Cardiac ventricle fibroblast (primary cell): Measurements from ENCODE around the gene CFAP43. TPM values are rescaled to one million over a fixed set of nuclear protein-coding genes. Genes with fewer than 3 reads are reported as not detected.

Source experiments
- total RNA-seq: library from RNA; depleted of rRNA; stranded (reverse); fragments of >200 nt; gene quantifications from 2 replicates; pipeline ENCODE4 v1.2.3, GENCODE V29; 2015

Gene CFAP43
- 0.06 and 0.15 TPM in 2 replicates for total RNA-seq

DNA sequence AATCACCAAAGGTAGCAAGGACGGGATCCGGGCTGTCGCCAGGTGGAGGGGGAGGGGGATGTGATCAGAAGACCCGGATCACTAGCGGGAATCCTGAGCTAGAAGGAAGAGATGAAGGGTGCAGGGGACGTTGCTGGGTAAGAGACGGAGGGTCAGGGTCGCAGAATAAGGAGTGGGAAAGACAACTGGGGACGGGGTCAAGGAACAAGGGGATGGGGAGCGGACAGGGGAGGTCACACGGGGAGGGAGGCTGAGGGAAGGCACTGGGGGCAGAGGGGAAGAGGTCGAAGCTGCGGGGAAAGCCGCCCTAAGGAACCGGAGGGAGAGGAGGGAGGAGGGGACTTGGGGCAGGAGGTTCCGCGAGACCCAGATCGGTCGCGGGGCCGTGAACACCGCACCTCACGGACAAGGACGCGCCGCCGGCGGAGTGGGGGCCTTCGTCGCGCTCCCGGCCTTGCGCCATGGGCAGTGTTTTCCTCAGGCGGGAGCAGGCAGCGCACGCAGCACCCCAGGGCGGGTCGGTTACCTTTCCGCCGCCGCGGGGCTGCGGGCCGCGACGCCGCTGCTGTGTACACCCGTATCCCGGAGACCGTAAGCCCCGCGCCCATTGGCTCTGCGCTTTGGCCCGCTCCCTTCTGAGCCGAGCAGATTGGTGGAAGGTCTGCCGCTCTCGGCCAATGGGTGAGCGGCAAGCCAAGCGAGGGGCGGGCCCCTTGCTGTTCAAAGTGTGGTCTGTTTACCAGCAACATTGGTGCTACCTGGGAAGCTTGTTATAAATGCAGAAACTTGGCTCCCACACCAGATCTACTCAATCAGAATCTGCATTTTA lies at the start of gene CFAP43:
TSS of gene CFAP43 (minus strand) at position 581 of the 829 bp plus-strand sequence. CDS start at position 463, 118 bp downstream.

DNA sequence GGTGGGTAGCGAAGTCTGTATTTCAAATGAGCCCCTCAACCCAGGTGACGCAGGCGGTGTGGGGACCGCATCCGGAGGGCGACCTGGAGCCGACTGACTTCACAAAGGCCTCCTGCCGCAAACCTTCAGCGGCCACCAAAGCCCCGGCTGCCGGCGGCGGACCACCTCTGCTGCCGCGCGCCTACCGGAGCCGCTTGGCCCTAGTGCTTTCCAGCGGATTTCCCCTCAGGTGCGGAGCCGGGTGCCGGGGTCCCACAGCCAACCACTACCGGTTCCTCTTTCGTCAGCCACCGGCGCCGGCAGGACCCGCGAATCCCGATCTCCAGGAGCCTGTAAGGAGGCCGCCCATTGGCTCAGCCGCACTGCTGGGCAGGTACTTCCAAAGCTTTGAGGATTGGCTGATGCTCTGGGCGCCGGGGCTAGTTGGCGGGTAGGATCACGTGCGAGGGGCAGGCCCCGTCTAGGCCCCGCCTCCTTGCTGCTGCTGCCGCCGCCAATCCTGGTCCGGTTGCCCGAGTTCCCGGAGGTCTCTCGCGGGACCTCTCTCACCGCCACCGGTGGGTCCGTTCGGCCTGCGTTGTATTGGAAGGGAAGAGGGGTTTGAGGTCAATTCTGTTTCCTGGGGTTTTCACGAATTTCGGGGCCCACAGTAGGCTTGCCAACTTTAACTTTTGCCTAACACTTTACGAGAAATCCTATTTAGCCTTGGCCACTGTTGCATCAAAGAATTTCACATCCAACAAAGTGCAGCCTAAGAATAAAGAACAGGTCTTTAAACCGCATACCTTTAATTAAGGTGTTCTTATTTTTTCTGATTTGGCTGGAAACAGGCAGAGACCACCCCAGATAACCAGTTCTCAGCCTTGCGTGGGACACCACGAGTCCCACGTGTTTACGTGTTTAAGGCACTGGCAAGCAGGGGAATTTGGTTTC lies 36.8 kb upstream of the CFAP43 start, which contains the start of gene GSTO2:
TSS of gene GSTO2 (plus strand) at position 472 of the 933 bp plus-strand sequence. CDS start 5,732 bp downstream, outside the sequence.

DNA sequence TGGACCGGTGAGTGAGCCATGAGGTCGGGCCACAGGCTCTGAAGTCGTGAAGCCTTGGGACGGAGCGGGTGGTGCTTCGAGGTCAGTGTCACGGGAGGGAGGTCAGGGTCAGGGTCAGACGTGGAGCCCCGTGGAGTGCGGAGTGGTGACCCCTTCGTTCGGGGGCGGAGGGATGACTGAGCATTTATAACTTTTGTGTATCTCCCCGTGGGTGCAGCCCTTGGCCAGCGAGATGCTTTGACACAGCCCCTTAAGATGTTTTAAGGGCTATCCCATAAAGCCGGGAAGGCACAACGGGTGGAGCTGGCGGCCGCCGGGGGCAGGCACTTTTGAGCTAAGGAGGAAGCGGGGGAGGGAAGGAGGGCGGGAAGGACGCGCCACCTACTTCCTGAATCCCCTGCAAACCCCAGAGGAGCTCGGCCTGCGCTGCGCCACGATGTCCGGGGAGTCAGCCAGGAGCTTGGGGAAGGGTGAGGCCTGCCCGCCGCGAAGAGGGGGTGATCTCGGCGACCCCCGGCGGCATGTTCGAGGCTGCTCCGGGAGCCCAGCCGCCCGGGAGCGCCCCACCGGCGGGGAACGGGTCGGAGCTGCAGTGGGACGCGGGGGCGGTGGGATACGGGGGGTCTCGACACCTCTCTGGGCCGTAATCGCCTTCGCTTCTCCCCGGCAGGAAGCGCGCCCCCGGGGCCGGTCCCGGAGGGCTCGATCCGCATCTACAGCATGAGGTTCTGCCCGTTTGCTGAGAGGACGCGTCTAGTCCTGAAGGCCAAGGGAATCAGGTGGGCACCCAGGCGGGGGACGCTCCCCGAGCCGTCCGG lies 22.5 kb upstream of the CFAP43 start, which contains the start of gene GSTO1:
TSS of gene GSTO1 (plus strand) at position 400 of the 818 bp plus-strand sequence. CDS start at position 437, 37 bp downstream.

GRCh38 chr10:104121485-104122224 lies 110.5 kb downstream of the CFAP43 start, which contains the start of gene SFR1:
Gene SFR1, plus strand, starts transcription at chr10:104122171. Its CDS starts 13 bp downstream, at chr10:104122184.

DNA sequence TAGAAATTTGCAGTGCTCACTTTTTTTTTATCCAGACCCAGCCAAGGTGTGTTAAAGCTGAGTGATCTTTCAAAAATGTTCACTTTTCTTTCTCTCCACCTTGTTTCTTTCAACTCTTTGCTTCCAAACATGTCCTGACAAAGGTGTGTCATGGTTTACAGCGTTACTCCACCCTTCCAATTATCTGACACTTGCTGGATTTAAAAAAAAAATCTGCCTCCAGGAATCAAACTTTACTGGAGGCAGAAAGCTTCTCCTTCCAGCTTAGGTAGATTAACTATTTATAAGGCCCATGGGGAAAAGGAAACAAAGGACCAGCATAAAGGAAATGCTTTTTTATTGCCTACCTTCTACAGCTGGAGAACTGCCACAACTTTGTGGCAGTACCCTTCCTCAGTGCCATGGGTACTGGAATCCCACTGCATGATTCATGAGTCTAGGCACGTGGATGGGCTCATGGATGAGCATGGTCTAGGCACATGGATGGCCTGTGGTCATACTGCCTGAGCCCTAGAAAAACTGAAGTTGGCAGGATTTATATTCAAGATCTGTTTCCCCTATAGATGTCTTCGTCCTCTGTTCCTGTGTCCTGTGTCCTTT lies 146.3 kb downstream of the CFAP43 start, which contains the start of gene COL17A1:
TSS of gene COL17A1 (minus strand) at position 80 of the 600 bp plus-strand sequence. CDS start 5,207 bp downstream, outside the sequence.

Other genes with a start within 250 kb of the CFAP43 start
- gene COL17A1, start 146.5 kb downstream of the CFAP43 start, total RNA-seq: 0.15 and 0.19 TPM in 2 replicates
- gene SFR1, start 110.2 kb downstream of the CFAP43 start, total RNA-seq: 5.8 and 6.6 TPM in 2 replicates
- gene GSTO1, start 22.5 kb upstream of the CFAP43 start, total RNA-seq: 104 and 145 TPM in 2 replicates
- 0.25 and 0.54 TPM in 2 replicates for gene GSTO2, start 36.8 kb upstream of the CFAP43 start, total RNA-seq
- gene ITPRIP, start 106.1 kb upstream of the CFAP43 start, total RNA-seq: 10.0 and 11.4 TPM in 2 replicates
- 0.20 TPM in 1 of 2 replicates, not detected in the other for gene CFAP58, start 121.5 kb upstream of the CFAP43 start, total RNA-seq